Hepatocyte (in vitro differentiated cells): ENCODE data around the gene VAC14. TPM values are rescaled to one million over a fixed set of nuclear protein-coding genes. Genes with fewer than 3 reads are reported as not detected.

ENCODE experiments used
- DNase-seq: peaks from one replicate; pipeline ENCODE4 v3.0.0-alpha.2; 2016; ENCODE audit warnings: low spot score
- H2AFZ ChIP-seq: fragments of 200-600 bp; sonication (generic); 2 replicates; pipeline ENCODE4 v1.6.0; 2016; ENCODE audit warnings: antibody characterized with exemption, mild to moderate bottlenecking
- H3K27ac ChIP-seq: fragments of 200-600 bp; sonication (generic); 2 replicates; pipeline ENCODE4 v1.5.1; 2016; ENCODE audit warnings: mild to moderate bottlenecking
- H3K27me3 ChIP-seq: fragments of 200-600 bp; sonication (generic); 2 replicates; pipeline ENCODE4 v1.6.1; 2016
- H3K36me3 ChIP-seq: fragments of 200-600 bp; sonication (generic); replicated peaks from 2 replicates; pipeline ENCODE4 v1.5.1; 2016; ENCODE audit warnings: low read depth; ENCODE audit not compliant: insufficient read depth
- H3K4me1 ChIP-seq: fragments of 200-600 bp; sonication (generic); 2 replicates; pipeline ENCODE4 v1.5.1; 2016; ENCODE audit warnings: mild to moderate bottlenecking, moderate library complexity; ENCODE audit not compliant: insufficient read depth
- H3K4me2 ChIP-seq: fragments of 200-600 bp; sonication (generic); 2 replicates; pipeline ENCODE4 v1.6.0; 2016
- H3K4me3 ChIP-seq: fragments of 200-600 bp; sonication (generic); 2 replicates; pipeline ENCODE4 v1.5.1; 2016; ENCODE audit warnings: mild to moderate bottlenecking
- H3K79me2 ChIP-seq: fragments of 200-600 bp; sonication (generic); 2 replicates; pipeline ENCODE4 v1.6.0; 2017; ENCODE audit warnings: mild to moderate bottlenecking
- H3K9me2 ChIP-seq: fragments of 200-600 bp; sonication (generic); replicated peaks from 2 replicates; pipeline ENCODE4 v1.6.0; 2017; ENCODE audit warnings: mild to moderate bottlenecking; ENCODE audit not compliant: insufficient read depth
- H3K9me3 ChIP-seq: fragments of 200-600 bp; sonication (generic); 2 replicates; pipeline ENCODE4 v1.5.1; 2016; ENCODE audit warnings: low read depth, mild to moderate bottlenecking
- H4K20me1 ChIP-seq: fragments of 200-600 bp; sonication (generic); 2 replicates; pipeline ENCODE4 v1.6.0; 2016; ENCODE audit warnings: mild to moderate bottlenecking; ENCODE audit not compliant: insufficient read depth, poor library complexity, severe bottlenecking
- EZH2 ChIP-seq: fragments of 200-600 bp; sonication (generic); IDR thresholded peaks from 2 replicates; pipeline ENCODE4 v1.6.1; 2016; ENCODE audit warnings: antibody characterized with exemption, mild to moderate bottlenecking, borderline replicate concordance
- EZH2phosphoT487 ChIP-seq: fragments of 200-600 bp; sonication (generic); IDR thresholded peaks from one replicate; pipeline ENCODE4 v1.6.1; 2018; ENCODE audit warnings: antibody characterized with exemption, mild to moderate bottlenecking, low read depth, moderate library complexity; ENCODE audit not compliant: unreplicated experiment, severe bottlenecking
- WGBS: methylation state at CpG from one replicate; pipeline ENCODE4 v1.1.6; 2016; ENCODE audit warnings: low lambda C conversion rate; ENCODE audit errors: missing lambda C conversion rate; 5-methylcytosine and 5-hydroxymethylcytosine counted together
- polyA plus RNA-seq: library from polyadenylated mRNA; unstranded; fragments of >200 nt; fragmentation: Nextera tagmentation; extraction: Ambion mirVana; gene quantifications from 2 replicates; pipeline ENCODE4 v1.2.1, GENCODE V29; 2016
- total RNA-seq: library from RNA; depleted of rRNA; stranded (reverse); fragments of >200 nt; gene quantifications from 2 replicates; pipeline ENCODE4 v1.2.3, GENCODE V29; 2014
- TF ChIP-seq, protein P1 (sequence below): fragments of 200-600 bp; sonication (generic); IDR thresholded peaks from 2 replicates; pipeline ENCODE4 v1.5.1; 2016; ENCODE audit warnings: antibody characterized with exemption, mild to moderate bottlenecking; ENCODE audit not compliant: poor library complexity

The VAC14 gene
- total and polyA plus RNA-seq, 2 experiments from 2014 or later, result 35.8 to 49.4 TPM

DNA sequence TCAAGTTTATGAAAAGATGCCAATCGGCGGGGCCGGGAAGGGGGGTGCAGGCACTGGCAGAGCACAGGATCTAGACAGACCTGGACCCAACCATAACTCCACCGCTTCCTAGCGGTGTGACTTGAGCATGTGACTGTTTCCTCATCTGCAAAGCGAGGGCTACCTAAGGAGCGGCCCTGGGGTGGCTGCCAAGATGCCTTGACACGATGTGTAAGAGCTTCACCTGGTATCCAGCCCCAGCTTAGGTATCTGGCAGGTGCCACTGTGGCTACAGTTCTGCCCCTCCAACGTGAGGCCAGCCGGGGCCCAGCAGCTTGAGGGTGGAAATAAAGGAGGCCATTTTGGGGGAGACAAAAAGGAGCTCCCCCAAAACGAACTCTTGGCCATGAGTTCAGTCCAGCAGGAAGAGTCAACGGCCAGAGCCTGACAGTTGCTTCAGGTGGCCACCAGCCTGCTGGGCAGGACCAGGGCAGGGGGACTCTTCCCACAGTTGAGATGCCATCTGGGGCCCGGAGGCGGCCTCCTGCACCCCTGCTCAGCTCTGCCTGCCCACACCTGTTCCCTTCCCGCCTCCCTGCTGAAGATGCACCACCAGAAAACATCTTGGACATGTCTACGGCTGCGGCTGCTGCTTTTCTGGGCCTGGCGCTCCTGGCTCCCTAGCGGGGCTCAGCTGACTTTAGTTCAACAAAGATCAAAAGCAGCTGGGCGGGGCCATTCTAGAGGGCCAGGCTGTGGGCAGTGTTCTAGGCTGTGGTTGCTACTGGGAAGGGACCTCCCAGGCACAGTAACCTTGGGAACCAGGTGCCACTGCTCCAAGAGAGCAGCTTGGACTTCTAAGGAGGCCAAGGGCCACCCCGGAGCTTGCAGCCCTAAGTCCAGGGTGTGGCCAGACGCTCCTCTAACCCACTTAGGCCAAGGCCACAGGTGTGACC lies 111.7 kb downstream of the VAC14 start:
- Histone ChIP-seq H3K79me2 (peaks cover 12% of the 10 kb centered on the region), H3K4me2 (no peak overlapping the region), H2AFZ (no peak overlapping the region), H3K36me3 (no peaks in the 10 kb centered on the region), H4K20me1 (peaks cover 7% of the 10 kb centered on the region), H3K4me1 (peaks cover 76% of the 10 kb centered on the region), H3K27ac (peak overlapping the region; percentile 93), H3K9me2 (no peaks in the 10 kb centered on the region), H3K9me3 (no peaks in the 10 kb centered on the region), H3K27me3 (no peaks in the 10 kb centered on the region), H3K4me3 (no peak overlapping the region)
- WGBS, result 94% methylated on average over 22 of the region's 22 CpGs
- TF ChIP-seq EZH2phosphoT487 (no peak), EZH2 (no peak)
- TF ChIP-seq, protein P1, sequence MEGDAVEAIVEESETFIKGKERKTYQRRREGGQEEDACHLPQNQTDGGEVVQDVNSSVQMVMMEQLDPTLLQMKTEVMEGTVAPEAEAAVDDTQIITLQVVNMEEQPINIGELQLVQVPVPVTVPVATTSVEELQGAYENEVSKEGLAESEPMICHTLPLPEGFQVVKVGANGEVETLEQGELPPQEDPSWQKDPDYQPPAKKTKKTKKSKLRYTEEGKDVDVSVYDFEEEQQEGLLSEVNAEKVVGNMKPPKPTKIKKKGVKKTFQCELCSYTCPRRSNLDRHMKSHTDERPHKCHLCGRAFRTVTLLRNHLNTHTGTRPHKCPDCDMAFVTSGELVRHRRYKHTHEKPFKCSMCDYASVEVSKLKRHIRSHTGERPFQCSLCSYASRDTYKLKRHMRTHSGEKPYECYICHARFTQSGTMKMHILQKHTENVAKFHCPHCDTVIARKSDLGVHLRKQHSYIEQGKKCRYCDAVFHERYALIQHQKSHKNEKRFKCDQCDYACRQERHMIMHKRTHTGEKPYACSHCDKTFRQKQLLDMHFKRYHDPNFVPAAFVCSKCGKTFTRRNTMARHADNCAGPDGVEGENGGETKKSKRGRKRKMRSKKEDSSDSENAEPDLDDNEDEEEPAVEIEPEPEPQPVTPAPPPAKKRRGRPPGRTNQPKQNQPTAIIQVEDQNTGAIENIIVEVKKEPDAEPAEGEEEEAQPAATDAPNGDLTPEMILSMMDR, result no peak
- DNase-seq, result no peak

DNA sequence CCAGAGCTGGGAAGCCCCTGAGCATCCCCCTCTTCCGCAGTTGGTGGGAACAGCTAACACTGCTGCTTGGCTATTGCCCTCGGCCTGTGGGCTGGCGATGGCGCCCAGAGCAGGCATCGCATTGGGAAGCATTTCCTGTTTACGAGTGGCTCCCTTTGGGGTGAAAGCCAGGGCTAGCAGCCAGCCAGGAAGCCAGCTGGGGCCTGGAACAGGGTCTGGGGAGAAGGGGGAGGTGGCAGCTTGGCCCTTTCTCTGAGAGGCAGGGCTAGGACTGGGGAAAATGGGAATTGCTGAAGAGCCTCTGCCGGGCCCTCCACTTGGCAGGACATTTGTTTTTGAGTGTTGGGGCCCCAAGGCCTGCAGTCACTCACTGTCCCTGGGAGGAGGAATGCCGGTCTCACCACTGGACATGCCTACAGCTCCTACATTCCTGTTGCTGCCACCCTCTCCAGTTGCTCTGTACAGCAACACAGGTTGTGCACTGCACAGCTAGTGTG lies 112.7 kb downstream of the VAC14 start:
- H2AFZ ChIP-seq, result no peak overlapping the region
- no peak for DNase-seq
- H3K4me3 ChIP-seq, result no peak overlapping the region
- H3K79me2 ChIP-seq, result peaks cover 22% of the 10 kb centered on the region
- peaks cover 76% of the 10 kb centered on the region for H3K4me1 ChIP-seq
- peak overlapping the region; percentile 29 for H3K4me2 ChIP-seq
- H3K36me3 ChIP-seq, result no peaks in the 10 kb centered on the region
- 57% methylated on average over 8 of the region's 8 CpGs for WGBS
- H3K27me3 ChIP-seq, result no peaks in the 10 kb centered on the region
- peaks cover 17% of the 10 kb centered on the region for H4K20me1 ChIP-seq
- no peak for TF ChIP-seq EZH2phosphoT487
- no peak for TF ChIP-seq EZH2
- no peaks in the 10 kb centered on the region for H3K9me2 ChIP-seq
- no peaks in the 10 kb centered on the region for H3K9me3 ChIP-seq
- H3K27ac ChIP-seq, result peak overlapping the region; percentile 93

DNA sequence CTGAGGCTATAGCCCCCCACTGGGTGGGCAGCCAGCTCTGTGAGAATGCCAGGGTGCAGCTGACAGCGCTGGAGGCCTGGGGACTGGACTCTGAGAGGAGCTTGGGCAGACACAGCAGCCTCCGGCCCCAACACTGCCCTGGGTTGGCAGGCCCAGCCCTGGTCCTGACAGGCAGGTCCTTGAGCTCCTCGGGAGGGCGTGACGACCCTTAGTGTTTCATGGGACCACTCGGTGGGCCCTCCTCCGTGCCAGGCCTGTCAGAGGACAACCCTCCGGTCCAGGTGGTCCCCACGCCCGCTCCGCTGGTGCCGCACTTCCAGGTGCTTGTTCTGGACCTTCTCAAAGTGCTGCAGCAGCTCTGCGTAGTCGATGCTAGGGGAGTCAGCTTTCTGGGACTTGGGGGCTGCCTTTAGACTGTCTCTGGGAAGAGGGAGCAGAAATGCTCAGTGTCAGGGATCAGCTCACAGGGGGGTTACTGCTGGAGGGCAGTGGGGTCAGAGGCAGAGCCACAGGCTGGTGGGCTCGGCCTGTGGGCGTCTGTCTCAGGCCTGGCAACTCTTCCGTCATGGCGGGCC lies 113.2 kb downstream of the VAC14 start:
- TF ChIP-seq, protein P1, result no peak
- TF ChIP-seq EZH2 (no peak), EZH2phosphoT487 (no peak)
- Histone ChIP-seq H3K36me3 (no peaks in the 10 kb centered on the region), H3K79me2 (peaks cover 27% of the 10 kb centered on the region), H3K4me1 (peaks cover 74% of the 10 kb centered on the region), H2AFZ (no peak overlapping the region), H3K4me2 (peak overlapping the region; percentile 29), H3K27me3 (no peaks in the 10 kb centered on the region), H3K27ac (peak overlapping the region; percentile 93), H3K4me3 (no peak overlapping the region), H3K9me3 (no peaks in the 10 kb centered on the region), H4K20me1 (peaks cover 22% of the 10 kb centered on the region), H3K9me2 (no peaks in the 10 kb centered on the region)
- no peak for DNase-seq
- WGBS, result 89% methylated on average over 18 of the region's 18 CpGs

DNA sequence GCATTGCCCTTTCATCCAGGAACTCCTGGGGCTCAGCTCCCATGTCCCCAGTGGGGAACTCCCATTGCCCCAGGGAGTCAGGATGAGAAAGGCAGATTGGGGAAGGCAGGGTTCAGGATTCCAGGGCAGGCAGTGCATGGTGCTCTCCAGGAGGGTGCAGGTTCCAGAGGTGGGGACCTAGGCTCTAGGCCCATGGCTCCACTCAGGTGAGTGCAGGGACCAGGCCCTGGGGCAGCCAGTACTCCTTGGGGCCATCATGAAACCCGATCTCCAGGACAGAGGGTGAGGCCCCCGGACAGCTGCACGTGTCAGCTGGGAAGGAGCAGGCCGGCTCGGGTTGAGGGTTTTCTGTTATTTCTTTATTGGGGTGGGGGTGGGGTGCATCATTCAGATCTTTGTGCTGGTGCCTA lies 113.9 kb downstream of the VAC14 start:
- Histone ChIP-seq H3K36me3 (no peaks in the 10 kb centered on the region), H3K9me3 (no peaks in the 10 kb centered on the region), H3K4me1 (peaks cover 74% of the 10 kb centered on the region), H3K4me3 (no peak overlapping the region), H3K4me2 (no peak overlapping the region), H3K9me2 (no peaks in the 10 kb centered on the region), H3K27ac (peak overlapping the region; percentile 93), H3K79me2 (peaks cover 34% of the 10 kb centered on the region), H3K27me3 (no peaks in the 10 kb centered on the region), H2AFZ (no peak overlapping the region), H4K20me1 (peaks cover 27% of the 10 kb centered on the region)
- WGBS, result 25% methylated on average over 5 of the region's 5 CpGs
- no peak for DNase-seq
- TF ChIP-seq, protein P1, result no peak
- no peak for TF ChIP-seq EZH2phosphoT487
- TF ChIP-seq EZH2, result no peak
